ENCODE results near the gene SAMHD1.

Gene SAMHD1

GRCh38 chr20:36871640-36872570, 79.6 kb downstream of the SAMHD1 start:
- no peak for DNase-seq

- DNase-seq: no peak
Observed at GRCh38 chr20:36866681-36867495, 84.6 kb downstream of the SAMHD1 start.

- no peak for DNase-seq
Observed at GRCh38 chr20:36866164-36866563, 85.3 kb downstream of the SAMHD1 start.

GRCh38 chr20:36865861-36866149, 85.7 kb downstream of the SAMHD1 start:
- DNase-seq: no peak

GRCh38 chr20:36865076-36865860, 86.2 kb downstream of the SAMHD1 start:
- DNase-seq: no peak

- DNase-seq: no peak
Observed at GRCh38 chr20:36862857-36863668, 88.4 kb downstream of the SAMHD1 start.

- no peak for DNase-seq
Observed at GRCh38 chr20:36861875-36862801, 89.4 kb downstream of the SAMHD1 start.

GRCh38 chr20:36861625-36861874, 90.0 kb downstream of the SAMHD1 start:
- DNase-seq: no peak

- no peak for DNase-seq
Observed at GRCh38 chr20:36860811-36861624, 90.5 kb downstream of the SAMHD1 start.

GRCh38 chr20:36860339-36860738, 91.2 kb downstream of the SAMHD1 start:
- DNase-seq: no peak

GRCh38 chr20:36859700-36860330, 91.7 kb downstream of the SAMHD1 start:
- no peak for DNase-seq

GRCh38 chr20:36859282-36859555, 92.3 kb downstream of the SAMHD1 start:
- no peak for DNase-seq

GRCh38 chr20:36856691-36857635, 94.5 kb downstream of the SAMHD1 start:
- DNase-seq: no peak

- DNase-seq: no peak
Observed at GRCh38 chr20:36856195-36856594, 95.3 kb downstream of the SAMHD1 start.

- no peak for DNase-seq
Observed at GRCh38 chr20:36855241-36855657, 96.3 kb downstream of the SAMHD1 start.

GRCh38 chr20:36854348-36855240, 96.9 kb downstream of the SAMHD1 start:
- DNase-seq: no peak

- DNase-seq: no peak
Observed at GRCh38 chr20:36852187-36852586, 99.3 kb downstream of the SAMHD1 start.

- no peak for DNase-seq
Observed at GRCh38 chr20:36851490-36851889, 100.0 kb downstream of the SAMHD1 start.

All from SIG-M5 (cell line).